MCF 10A (cell line): ENCODE results near the gene GOLPH3. TPM values are rescaled to one million over a fixed set of nuclear protein-coding genes. Genes with fewer than 3 reads are reported as not detected.

Source experiments
- BruUV-seq: library from RNA; stranded (reverse); fragments of 400-500 nt; replicated peaks from 2 replicates; lab custom pipeline; 2021; lab: Mats Ljungman, UMichigan
- CTCF ChIA-PET: fragments of 300-600 bp; sonication (Branson Sonifier 250); formaldehyde crosslinking; extraction: SDS; loops from one replicate; lab custom pipeline; 2021; ENCODE audit warnings: antibody characterized with exemption, inconsistent platforms; lab: Yijun Ruan, JAX
- POLR2A ChIA-PET: fragments of 300-600, 350-650 bp; sonication (Branson Sonifier 250); formaldehyde crosslinking; extraction: SDS; loops from one replicate; lab custom pipeline; 2020; ENCODE audit warnings: antibody characterized with exemption, inconsistent platforms; lab: Yijun Ruan, JAX
- DNase-seq: peaks from one replicate; pipeline ENCODE4 v3.0.0-alpha.2; 2018; ENCODE audit not compliant: unreplicated experiment
- H3K27ac Mint-ChIP-seq: one replicate; pipeline ENCODE4 v1.8.0; 2022; ENCODE audit warnings: mild to moderate bottlenecking, low read depth, mixed read lengths; ENCODE audit not compliant: unreplicated experiment
- H3K27me3 Mint-ChIP-seq: one replicate; pipeline ENCODE4 v1.8.0; 2022; ENCODE audit warnings: mixed read lengths; ENCODE audit not compliant: insufficient read depth, unreplicated experiment
- H3K36me3 Mint-ChIP-seq: one replicate; pipeline ENCODE4 v1.8.0; 2022; ENCODE audit warnings: mild to moderate bottlenecking, moderate library complexity, mixed read lengths; ENCODE audit not compliant: insufficient read depth, unreplicated experiment
- H3K4me1 Mint-ChIP-seq: one replicate; pipeline ENCODE4 v1.8.0; 2022; ENCODE audit warnings: mixed read lengths; ENCODE audit not compliant: insufficient read depth, unreplicated experiment
- H3K4me3 Mint-ChIP-seq: one replicate; pipeline ENCODE4 v1.8.0; 2022; ENCODE audit warnings: mild to moderate bottlenecking, moderate library complexity, mixed read lengths; ENCODE audit not compliant: unreplicated experiment
- H3K9me3 Mint-ChIP-seq: one replicate; pipeline ENCODE4 v1.8.0; 2022; ENCODE audit warnings: mixed read lengths; ENCODE audit not compliant: unreplicated experiment
- intact Hi-C: fragments of 100-400 bp; cut with micrococcal nuclease; formaldehyde crosslinking; loops from 2 replicates; pipeline ENCODE4 v1.14.1; 2022
- total RNA-seq: library from RNA; stranded (reverse); gene quantifications from 2 replicates; pipeline ENCODE4 v1.2.3, GENCODE V29; 2022
- TF ChIP-seq, protein P1 (sequence below): fragments of 200-600 bp; IDR thresholded peaks from one replicate; pipeline ENCODE4 v1.8.0; 2022; ENCODE audit warnings: antibody characterized with exemption, mild to moderate bottlenecking; ENCODE audit not compliant: unreplicated experiment

Gene GOLPH3
- total RNA-seq, 1 experiment from 2014 or later = 89.6 TPM

DNA sequence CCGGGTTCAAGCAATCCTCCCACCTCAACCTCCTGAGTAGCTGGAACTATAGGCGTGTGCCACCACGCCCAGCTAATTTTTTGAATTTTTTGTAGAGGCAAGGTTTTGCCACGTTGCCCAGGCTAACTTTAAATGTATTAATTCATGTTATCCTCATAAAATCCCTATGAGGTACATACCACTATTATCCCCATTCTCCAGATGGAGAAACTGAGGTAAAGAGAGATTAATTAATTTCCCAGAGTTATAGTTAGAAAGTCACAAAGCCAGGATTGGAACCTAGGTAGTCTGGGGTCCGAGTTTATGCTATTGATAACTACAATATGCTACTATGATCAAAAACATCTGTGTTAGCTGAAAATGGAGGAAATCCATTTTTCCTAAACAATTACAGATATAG lies 31.9 kb upstream of the GOLPH3 start:
- H3K4me1 Mint-ChIP-seq = no peaks in the 10 kb centered on the region
- TF ChIP-seq, protein P1, sequence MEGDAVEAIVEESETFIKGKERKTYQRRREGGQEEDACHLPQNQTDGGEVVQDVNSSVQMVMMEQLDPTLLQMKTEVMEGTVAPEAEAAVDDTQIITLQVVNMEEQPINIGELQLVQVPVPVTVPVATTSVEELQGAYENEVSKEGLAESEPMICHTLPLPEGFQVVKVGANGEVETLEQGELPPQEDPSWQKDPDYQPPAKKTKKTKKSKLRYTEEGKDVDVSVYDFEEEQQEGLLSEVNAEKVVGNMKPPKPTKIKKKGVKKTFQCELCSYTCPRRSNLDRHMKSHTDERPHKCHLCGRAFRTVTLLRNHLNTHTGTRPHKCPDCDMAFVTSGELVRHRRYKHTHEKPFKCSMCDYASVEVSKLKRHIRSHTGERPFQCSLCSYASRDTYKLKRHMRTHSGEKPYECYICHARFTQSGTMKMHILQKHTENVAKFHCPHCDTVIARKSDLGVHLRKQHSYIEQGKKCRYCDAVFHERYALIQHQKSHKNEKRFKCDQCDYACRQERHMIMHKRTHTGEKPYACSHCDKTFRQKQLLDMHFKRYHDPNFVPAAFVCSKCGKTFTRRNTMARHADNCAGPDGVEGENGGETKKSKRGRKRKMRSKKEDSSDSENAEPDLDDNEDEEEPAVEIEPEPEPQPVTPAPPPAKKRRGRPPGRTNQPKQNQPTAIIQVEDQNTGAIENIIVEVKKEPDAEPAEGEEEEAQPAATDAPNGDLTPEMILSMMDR = no peak
- intact Hi-C loops = no loop called here
- H3K27me3 Mint-ChIP-seq = peaks cover 10% of the 10 kb centered on the region
- no peaks in the 10 kb centered on the region for H3K36me3 Mint-ChIP-seq
- no peak overlapping the region for H3K27ac Mint-ChIP-seq
- ChIA-PET CTCF (interaction anchor here (0.9 to 1.2 kb wide), 2 partner anchors 27 to 43 kb away, joined by 3 to 6 read pairs; no protein-coding TSS in a partner anchor), POLR2A (no interaction called here)
- H3K9me3 Mint-ChIP-seq = no peaks in the 10 kb centered on the region
- no TSS peak for BruUV-seq
- DNase-seq = no peak
- no peak overlapping the region for H3K4me3 Mint-ChIP-seq

DNA sequence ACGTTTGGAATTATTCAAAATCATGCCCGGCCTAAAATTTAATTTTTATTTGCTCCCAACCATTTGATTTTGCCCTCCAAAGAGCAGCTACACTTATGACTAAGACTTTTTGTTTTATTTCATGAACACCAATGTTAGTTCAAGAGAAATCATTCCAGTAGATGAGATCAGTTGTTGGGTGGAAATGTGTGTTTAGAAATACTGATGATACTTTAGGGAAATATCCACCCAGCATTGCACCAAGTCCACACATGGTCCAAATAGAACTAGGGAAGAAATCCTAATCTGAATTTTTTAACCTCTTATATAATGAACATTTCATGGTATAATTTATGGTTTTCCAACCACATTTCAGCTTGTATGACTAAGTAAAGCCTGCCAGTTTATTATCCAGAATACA lies 28.3 kb upstream of the GOLPH3 start:
- POLR2A ChIA-PET = no interaction called here
- TF ChIP-seq, protein P1 = no peak
- DNase-seq = no peak
- Mint-ChIP-seq H3K27ac (no peak overlapping the region), H3K27me3 (peaks cover 10% of the 10 kb centered on the region), H3K36me3 (no peaks in the 10 kb centered on the region), H3K9me3 (no peaks in the 10 kb centered on the region), H3K4me1 (peaks cover 6% of the 10 kb centered on the region), H3K4me3 (no peak overlapping the region)
- BruUV-seq = no TSS peak
- intact Hi-C loops = no loop called here
- CTCF ChIA-PET = no interaction called here

DNA sequence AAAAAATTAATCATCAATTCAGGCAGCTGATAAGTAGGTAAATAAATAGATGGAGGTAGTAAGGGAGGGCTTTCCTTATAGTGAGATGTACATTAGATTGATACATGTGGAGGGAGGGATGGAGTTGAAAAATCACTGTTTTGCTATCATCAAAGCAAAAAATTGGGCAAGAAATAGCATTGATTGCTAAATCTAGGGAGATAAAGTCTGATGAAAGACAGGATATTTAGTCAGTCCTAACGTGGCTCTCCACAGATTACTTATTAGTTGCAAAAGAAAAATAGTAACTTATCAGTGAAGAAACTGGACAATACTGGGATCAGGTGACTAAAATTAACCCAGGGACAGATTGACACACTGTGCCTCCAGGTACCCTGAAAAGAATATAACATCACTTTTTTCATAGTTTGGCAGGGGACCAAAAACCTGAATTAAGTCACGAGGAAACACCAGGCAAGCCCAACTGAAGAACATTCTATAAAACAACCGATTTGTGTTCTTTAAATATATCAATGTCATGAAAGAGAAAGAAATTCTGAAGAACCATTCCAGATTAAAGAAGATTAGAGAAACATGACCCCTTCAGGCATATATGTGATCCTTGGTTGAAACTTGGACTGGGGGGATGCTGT lies 27.1 kb upstream of the GOLPH3 start:
- Mint-ChIP-seq H3K9me3 (no peaks in the 10 kb centered on the region), H3K36me3 (no peaks in the 10 kb centered on the region), H3K27ac (no peak overlapping the region), H3K4me3 (no peak overlapping the region), H3K27me3 (peaks cover 17% of the 10 kb centered on the region), H3K4me1 (peaks cover 6% of the 10 kb centered on the region)
- no TSS peak for BruUV-seq
- POLR2A ChIA-PET = no interaction called here
- CTCF ChIA-PET = interaction anchor here (1.1 kb wide), 1 partner anchor 32 kb away, joined by 3 read pairs; no protein-coding TSS in a partner anchor
- TF ChIP-seq, protein P1 = no peak
- intact Hi-C loops = no loop called here
- DNase-seq = peak; percentile 27

DNA sequence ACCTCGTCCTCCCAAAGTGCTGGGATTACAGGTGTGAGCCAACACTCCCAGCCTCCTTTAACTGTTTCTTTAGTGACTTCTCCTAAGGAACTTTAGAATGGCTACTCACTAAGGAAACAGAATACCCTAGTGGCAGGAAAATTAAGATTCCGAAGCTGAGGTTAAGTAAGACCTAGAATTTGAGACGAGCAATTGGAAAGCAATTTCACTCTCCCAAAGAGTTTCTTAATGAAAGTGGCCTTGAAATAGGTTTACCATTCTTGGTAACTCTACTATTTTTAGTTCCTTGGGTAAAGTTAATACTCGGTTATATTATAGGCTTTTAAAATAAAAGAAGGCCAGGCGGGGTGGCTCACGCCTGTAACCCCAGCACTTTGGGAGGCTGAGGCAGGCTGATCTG lies 22.9 kb upstream of the GOLPH3 start:
- no peak for DNase-seq
- no TSS peak for BruUV-seq
- CTCF ChIA-PET = no interaction called here
- no peaks in the 10 kb centered on the region for H3K9me3 Mint-ChIP-seq
- peaks cover 9% of the 10 kb centered on the region for H3K27me3 Mint-ChIP-seq
- POLR2A ChIA-PET = interaction anchor here (1.0 kb wide), 1 partner anchor 99 kb away, joined by 3 read pairs; no protein-coding TSS in a partner anchor
- peaks cover 16% of the 10 kb centered on the region for H3K4me1 Mint-ChIP-seq
- no peaks in the 10 kb centered on the region for H3K36me3 Mint-ChIP-seq
- no peak overlapping the region for H3K4me3 Mint-ChIP-seq
- TF ChIP-seq, protein P1 = no peak
- no peak overlapping the region for H3K27ac Mint-ChIP-seq
- intact Hi-C loops = no loop called here
